ENCODE data around the gene CEP104.

The CEP104 gene

GRCh38 chr1:3902111-3902511, 45.1 kb upstream of the CEP104 start:
- H3K4me3 ChIP-seq (replicated peaks; ENCODE audit: insufficient read depth, low read length): no peak overlapping the region

GRCh38 chr1:3900969-3901529, 44.0 kb upstream of the CEP104 start:
- H3K4me3 ChIP-seq (replicated peaks; ENCODE audit: insufficient read depth, low read length): peak overlapping the region; percentile 79
- 0 out of 2 replicates have a peak, but pooled peaks have one; percentile 1 for TF ChIP-seq SPI1 (IDR thresholded peaks at IDR 0.05; ENCODE audit: borderline replicate concordance, low read depth)
- TF ChIP-seq CTCF (IDR thresholded peaks at IDR 0.05; ENCODE audit: insufficient read depth, low read length): no peak
- TF ChIP-seq POLR2AphosphoS5 (IDR thresholded peaks at IDR 0.05; ENCODE audit: low read depth): peak; percentile 66
- TF ChIP-seq REST (IDR thresholded peaks at IDR 0.05; ENCODE audit: insufficient replicate concordance, low read depth): no peak
- TF ChIP-seq GABPA (IDR thresholded peaks at IDR 0.05; ENCODE audit: low read depth): no peak
- H3K27me3 ChIP-seq (ENCODE audit: insufficient read depth, poor library complexity, severe bottlenecking): no peaks in the 10 kb centered on the region
- peak overlapping the region; percentile 99 for H3K27ac ChIP-seq (replicated peaks)
- peak; percentile 95 to 97 for DNase-seq (ENCODE audit: low read depth in 1 of 2, low spot score in 1 of 2)

More at GRCh38 chr1:3902111-3902511, 45.1 kb upstream of the CEP104 start:
- Histone ChIP-seq H3K27ac (replicated peaks) (no peak overlapping the region), H3K27me3 (ENCODE audit: insufficient read depth, poor library complexity, severe bottlenecking) (no peaks in the 10 kb centered on the region)
- DNase-seq (ENCODE audit: low read depth in 1 of 2, low spot score in 1 of 2): no peak
- TF ChIP-seq CTCF (IDR thresholded peaks at IDR 0.05; ENCODE audit: insufficient read depth, low read length) (no peak), GABPA (IDR thresholded peaks at IDR 0.05; ENCODE audit: low read depth) (no peak), SPI1 (IDR thresholded peaks at IDR 0.05; ENCODE audit: borderline replicate concordance, low read depth) (no peak), REST (IDR thresholded peaks at IDR 0.05; ENCODE audit: insufficient replicate concordance, low read depth) (no peak), POLR2AphosphoS5 (IDR thresholded peaks at IDR 0.05; ENCODE audit: low read depth) (no peak)

- H3K27me3 ChIP-seq (ENCODE audit: insufficient read depth, poor library complexity, severe bottlenecking): no peaks in the 10 kb centered on the region
- peak within 1 kb of the TSS; percentile 99 for H3K27ac ChIP-seq (replicated peaks)
- DNase-seq (ENCODE audit: low read depth in 1 of 2, low spot score in 1 of 2): peak; percentile 94 to 96
- TF ChIP-seq REST (IDR thresholded peaks at IDR 0.05; ENCODE audit: insufficient replicate concordance, low read depth) (no peak), GABPA (IDR thresholded peaks at IDR 0.05; ENCODE audit: low read depth) (no peak), POLR2AphosphoS5 (IDR thresholded peaks at IDR 0.05; ENCODE audit: low read depth) (peak; percentile 58), SPI1 (IDR thresholded peaks at IDR 0.05; ENCODE audit: borderline replicate concordance, low read depth) (peak; percentile 26; the same call in 1 of the 2 replicates), CTCF (IDR thresholded peaks at IDR 0.05; ENCODE audit: insufficient read depth, low read length) (no peak)
- peak within 1 kb of the TSS; percentile 91 for H3K4me3 ChIP-seq (replicated peaks; ENCODE audit: insufficient read depth, low read length)
Measured at GRCh38 chr1:3900150-3900968, 43.3 kb upstream of the CEP104 start, which contains the start of gene C1orf174. TSS of gene C1orf174 (minus strand) at chr1:3900272. CDS start at chr1:3900186, 86 bp downstream.

Data from HL-60 (cell line).